GM19397 (cell line): Measurements from ENCODE around the gene CMSS1.

Experiments used
- ATAC-seq: cut with Tn5 transposase; IDR thresholded peaks from one replicate; pipeline ENCODE4 v1.9.1; 2021; ENCODE audit warnings: mild to moderate bottlenecking, moderate library complexity; ENCODE audit not compliant: unreplicated experiment

CMSS1 gene

DNA sequence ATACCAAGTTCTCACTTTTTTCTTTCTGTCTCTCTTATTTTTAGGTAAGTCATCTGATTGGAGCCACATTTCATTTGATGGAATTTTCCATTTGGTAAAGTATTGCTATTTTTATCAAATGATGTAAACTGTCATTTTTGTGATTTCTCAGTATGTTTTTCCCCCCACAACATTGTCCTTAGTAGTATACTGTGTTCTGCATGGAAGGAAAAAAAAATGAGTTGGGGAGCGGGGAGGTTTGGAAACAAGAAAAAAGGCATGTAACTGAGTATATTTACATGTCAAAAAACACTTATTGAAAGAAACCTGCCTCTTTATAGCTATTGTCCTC is 192.4 kb downstream of the CMSS1 start:
- no peak for ATAC-seq

DNA sequence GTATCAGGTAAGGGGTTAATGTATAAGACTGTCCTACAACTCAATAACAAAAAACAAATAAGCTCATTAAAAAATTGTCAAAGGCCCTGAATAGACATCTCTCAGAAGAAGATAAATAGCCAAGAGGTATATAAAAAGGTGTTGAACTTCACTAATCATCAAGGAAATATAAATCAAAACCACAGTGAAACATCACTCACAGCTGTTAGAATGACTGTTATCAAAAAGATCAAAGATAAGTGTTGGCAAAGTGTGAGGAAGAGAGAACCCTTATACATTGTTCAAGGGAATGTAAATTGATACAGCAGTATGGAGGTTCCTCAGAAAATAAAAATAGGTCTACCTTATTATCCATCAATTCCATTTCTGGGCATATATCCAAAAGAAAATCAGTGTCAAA is 201.1 kb downstream of the CMSS1 start:
- ATAC-seq = no peak

DNA sequence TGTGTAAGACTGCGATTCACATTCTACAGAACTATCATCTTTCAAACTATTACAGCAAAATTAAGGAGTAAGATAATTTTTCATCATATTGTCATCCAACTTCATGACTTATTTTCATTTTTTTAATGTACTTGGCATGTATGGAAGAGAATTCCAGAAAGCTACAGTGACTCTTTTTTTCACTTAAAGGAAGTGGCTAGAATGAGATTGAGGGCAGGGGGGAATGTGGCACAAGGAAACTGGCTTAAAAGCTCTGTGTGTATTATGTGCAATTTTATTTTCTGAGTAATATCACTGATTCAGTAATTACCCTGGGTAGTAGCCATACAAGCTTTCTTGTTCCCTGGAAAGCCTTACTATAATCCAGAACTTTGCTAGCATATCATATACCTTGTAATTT is 202.1 kb downstream of the CMSS1 start:
- no peak for ATAC-seq

DNA sequence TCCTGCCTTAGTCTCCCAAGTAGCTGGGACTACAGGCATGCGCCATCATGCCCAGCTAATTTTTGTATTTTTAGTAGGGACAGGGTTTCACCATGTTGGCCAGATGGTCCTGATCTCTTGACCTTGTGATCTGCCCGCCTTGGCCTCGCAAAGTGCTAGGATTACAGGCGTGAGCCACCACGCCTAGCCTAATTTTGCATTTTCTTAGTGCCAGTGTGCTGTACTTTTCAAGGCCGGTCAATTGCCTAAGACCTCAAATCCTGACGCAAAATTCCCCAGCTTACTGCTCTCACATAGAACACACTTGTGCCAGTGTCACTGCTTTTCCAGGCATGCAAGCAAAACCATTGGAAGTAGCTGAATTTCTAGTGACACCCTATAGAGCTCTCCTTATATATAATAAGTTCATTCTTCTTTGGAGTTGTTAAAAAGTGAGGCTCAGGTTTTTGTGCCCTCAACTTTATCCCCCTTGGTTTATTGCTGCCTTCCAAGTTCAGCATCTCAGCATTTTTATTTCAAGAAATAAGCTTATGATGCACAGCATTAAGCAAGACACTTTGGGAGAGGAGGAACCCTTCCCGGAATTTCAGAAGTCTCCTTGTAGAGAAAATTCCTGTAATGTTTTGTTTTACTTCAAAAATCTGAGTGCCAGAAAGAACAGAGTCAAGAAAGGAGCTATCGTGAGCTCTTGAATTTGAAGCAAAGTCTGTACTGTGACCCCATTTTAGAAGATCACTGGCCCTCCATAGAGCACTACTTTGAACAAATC is 203.4 kb downstream of the CMSS1 start:
- no peak for ATAC-seq

DNA sequence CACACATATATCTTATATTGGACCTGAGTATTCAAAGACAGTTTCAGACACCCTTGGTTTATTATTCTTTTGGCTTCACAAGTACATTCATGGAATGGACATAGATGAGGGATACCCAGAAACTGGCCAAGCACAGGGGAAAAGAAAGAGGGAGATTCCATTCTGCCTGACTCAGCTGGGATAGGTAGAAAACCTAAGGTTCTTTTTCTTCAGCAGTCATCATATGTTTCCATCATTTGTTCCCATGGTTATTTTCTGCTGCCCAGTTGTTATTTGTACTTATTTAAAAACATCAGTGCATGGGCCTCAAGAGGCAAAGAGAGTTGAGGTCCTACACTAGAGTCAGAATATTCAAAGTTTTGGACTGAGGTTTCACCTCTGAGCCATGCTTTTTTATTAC is 204.8 kb downstream of the CMSS1 start:
- ATAC-seq = no peak

DNA sequence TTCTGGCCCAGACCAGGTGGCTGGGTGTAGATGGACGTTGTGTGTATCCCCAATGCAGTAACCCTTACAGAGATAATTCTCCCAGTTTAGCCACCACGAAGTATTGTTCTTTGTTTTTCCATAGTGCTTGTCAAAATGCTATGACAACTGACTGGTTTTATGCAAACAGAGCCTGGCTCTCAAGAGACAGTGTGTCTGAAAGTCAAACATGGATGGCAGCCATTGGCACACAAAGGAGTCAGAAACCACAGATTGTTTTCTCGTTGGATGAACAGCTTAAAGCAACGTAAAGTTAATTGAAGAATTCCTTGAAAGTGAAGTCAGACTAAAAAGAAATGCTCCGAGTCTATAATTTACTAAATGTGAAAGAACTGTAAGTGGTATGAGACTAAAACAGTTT is 205.5 kb downstream of the CMSS1 start:
- no peak for ATAC-seq

DNA sequence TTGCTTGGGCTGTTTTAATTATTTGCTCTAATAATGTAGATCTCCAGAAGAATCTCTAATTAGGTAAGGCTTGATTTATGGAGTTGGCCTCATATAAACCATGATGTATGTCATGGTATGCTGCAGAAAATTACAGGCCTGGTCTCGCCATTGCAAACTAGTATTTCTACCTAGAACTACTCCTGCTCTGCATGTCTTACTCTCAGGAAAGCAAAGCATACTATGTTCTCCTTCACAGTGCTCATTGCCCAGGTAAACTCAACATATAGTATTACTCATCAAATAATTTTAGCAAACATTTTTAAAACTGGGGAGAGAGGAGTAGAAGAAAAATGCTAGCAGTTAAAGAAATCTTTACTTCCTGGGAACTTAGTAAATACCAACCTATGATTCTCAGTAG is 205.9 kb downstream of the CMSS1 start:
- no peak for ATAC-seq

DNA sequence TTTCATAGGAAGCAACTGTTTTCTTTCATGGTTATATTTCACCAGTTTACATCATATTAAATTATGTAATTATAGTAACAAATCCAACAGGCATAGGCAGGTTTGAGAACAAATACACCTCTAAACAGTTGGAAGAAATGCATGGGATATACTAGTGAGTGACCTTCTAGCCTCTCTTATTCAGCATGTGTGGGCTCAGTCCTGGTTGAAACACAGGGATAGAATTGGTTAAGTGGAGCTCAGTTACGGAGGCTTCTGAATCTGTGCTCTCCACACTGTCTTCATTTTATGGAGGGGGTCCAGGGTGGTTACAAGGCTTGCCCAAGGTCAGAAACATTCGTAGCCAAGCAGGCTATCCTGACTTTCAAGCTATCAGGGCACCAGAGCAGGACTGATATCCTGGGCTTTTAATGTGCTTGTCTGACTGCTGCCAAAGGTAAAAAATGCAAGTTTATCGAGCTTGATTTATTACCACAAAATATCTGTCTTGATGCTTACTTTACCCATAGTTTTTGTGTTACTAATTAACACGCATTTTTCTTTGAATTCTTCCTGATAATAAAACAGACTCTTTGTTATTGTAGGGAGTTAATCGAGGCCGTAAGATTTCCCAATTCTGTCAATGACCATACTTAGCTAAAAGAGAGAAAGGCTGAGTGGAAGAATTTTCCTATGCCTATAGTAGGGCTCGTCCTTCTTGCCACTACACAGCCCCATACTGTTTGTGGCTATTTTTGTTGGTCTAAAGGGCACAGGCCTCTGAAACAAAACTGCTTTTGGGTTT is 207.1 kb downstream of the CMSS1 start:
- no peak for ATAC-seq

DNA sequence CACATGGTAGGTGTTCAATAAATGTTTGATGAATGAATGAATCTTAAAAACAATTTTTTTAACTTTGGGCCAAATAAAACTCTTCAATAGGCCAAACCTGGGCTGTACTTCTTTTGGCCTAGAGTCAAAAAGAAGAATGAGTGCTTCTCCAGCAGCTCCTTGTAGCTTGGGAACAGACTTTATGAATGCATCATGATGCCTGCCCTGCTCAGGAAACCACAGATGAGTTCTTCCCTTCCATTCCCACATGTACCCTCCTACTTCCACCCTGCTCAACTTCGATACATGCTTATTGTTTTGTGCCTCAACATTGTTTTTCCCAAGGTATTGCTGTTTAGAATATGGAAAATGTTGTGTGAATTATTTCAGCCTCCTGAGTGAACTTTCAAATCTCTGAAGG is 209.7 kb downstream of the CMSS1 start:
- ATAC-seq = no peak

DNA sequence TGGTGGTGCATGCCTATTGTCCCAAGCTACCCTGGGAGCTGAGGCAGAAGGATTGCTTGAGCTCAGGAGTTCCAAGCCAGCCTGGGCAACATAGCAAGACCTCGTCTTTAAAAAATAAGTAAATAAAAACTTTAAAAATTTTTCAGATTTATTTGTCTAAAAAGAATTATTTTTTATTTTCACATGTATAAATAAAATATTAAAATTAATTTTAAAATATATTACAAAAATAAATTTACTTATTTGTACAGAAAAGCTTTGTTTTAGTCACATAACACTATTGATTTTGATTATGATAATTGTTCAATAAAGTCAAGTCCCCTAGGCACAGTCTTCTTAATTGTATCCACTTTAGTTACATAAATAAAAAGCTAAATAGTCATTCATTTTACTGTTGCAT is 211.4 kb downstream of the CMSS1 start:
- no peak for ATAC-seq

DNA sequence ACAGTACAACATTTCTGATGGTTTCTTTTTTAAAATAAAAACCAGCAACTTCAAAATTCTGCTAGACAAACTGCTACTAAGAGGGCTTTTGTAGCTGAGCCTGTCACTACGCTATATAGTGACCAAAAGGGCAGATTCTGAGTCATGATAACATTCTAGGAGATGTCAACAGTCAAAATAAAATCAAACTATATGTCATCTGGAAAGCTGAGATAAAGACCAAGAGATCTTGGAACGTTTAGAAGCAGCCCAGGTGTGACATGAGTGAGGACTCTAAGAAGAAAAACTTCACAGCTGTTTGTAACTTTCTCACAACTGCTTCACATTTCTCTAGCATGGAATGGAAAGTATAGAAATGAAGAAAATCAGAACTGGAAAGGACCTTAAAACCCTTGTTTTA is 212.0 kb downstream of the CMSS1 start:
- no peak for ATAC-seq

DNA sequence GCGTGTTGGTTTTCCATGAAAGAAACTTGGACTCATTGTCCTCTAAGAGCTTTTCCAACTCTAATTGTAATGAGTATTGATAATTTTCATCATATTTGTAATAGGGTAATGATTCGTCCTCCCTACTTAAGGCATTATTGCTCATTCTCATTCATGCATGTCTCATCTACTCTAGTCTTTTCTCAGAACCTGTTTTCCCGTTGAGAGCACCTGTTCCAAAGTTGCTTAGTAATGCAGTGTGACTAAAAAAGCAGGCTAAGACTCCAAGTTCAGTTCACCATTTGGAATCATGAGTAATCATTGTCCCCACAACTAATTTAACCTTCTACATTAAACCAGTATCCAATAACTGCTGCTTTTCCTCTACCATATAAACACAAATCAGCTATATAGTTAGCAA is 212.7 kb downstream of the CMSS1 start:
- no peak for ATAC-seq

DNA sequence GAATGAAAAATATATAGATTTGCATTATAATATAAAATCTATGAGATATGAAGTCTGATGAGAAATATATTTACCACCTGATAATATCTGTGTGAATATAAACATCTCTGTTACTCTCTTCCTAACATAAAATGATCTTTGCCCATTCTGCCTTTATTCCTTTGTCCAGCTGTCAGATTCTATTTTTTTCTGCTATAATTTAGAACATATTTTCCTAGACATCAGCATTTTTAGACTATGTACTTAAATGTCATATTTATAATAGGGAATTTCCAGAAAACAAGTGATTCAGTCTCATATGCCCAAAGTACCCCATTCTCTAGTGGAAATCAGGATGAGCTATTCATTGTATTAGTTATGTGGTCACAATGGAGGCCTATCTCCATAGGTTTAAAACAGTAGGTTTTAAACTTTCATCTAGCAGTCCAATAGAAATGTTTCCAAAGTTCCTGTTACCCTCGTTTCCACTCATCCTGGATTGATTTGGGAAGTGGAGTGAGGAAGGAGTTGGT is 213.3 kb downstream of the CMSS1 start:
- no peak for ATAC-seq

DNA sequence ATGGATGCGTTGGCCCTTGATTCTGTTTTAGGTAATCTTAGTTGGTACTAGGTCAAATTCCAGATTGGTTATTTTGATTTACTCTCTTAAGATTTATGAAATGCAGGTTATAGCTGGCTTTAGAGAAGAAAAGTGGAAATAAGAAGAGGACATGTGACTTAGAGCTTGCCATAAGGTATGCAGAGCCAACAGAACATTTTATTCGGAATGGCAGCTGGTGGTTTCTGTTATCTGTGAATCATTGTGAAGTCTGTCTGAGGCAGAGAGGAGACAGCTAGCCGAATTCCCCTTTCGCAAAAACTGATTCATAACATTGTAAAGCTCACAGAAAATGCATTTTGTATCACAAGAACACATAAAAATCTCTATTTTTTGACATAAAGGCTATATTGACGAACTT is 214.6 kb downstream of the CMSS1 start:
- no peak for ATAC-seq

DNA sequence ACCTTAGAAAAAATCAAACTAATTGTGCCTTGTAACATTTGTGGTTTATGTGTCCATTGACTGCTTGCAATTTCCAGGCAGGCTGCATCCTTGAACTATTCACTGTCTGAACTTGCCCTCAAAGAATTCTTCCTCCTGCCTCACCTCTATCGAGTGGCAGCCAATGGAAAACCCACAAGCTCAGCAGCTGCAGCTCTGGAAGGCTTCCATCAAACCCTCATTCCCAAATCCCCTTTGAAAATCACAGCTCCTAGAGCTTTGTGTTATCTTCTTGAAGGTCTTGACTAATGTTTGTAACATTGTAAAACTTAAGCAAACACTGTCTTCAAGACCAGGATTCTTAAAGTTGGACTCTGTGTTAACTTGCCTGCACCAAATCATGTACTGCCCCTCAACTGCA is 215.5 kb downstream of the CMSS1 start:
- ATAC-seq = no peak

DNA sequence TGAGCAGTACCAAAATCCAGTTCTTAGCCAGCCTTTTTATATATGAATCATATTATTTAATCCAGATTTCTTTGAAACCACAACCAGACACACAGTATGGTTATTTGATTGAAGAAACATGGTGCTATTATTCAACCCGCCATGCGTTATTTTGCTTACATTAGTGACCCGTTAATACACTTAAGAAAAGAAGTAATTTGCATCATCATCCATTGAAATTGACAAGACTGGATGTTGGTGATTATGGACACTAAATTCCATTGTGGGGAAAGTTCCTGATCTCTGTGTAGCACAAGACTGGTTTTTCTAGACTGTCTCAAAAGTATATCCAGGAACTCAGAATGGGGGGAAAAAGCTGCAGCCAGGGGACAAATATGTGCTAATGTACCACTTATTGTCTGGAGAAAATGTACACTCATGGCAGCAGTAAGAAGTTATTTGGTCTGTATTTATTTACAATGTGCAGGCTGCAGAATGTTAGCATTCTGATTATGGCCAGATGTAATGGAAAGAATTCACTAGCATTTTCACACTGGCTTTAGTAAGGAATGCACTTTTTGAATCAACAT is 216.3 kb downstream of the CMSS1 start:
- ATAC-seq = no peak

DNA sequence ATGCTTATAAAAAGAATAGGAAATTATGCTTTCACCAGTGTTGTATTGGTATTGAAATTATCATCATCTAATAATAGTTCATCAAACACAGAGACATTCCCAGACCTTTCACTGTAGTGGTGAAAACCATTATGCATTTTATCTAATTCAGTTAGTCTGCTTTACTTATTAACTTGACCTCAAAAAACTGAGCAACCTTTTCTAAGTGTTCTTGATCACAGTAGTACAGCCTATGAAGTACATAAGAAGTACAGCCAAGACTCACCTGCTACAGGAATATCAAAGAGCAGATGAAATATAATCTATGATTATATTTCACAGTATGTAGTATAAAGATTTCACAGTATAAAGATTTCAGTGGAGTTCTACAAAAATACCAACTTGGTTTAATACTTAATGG is 221.4 kb downstream of the CMSS1 start:
- no peak for ATAC-seq

DNA sequence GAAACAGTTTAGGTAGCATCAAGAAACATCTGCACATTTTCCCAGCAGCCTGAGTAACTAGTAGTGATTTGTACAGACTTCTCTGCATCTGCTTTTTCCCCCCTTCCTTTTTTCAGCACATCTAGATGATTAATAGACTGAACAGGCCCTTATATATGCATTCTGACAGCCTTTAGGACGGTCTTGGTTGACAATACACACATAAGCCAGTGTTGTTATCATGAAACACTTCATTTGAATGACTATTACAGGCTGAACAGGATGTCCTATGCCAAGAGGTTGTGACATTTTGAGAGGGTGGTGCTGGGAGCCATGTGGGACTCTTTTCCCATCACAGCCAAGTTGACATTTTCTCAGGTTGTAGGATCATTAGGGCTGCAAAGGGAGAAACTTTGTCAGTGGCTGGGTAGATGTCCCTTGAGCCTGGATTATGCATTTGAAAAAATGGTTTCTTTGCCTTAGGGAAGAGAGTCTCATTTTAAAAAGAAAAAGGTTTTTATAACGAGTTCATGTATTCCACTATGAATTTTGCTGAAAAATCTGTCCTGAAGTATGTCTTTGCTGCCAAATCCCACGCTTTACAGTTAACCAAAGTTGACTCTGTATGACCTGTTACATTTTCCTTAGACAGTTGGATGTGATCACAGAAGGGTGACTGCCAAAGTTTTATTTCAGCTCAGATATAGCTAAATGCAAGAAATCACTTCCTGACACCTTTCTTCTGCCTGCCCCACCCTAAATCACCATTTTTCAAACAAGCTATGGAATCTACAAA is 223.0 kb downstream of the CMSS1 start:
- no peak for ATAC-seq

DNA sequence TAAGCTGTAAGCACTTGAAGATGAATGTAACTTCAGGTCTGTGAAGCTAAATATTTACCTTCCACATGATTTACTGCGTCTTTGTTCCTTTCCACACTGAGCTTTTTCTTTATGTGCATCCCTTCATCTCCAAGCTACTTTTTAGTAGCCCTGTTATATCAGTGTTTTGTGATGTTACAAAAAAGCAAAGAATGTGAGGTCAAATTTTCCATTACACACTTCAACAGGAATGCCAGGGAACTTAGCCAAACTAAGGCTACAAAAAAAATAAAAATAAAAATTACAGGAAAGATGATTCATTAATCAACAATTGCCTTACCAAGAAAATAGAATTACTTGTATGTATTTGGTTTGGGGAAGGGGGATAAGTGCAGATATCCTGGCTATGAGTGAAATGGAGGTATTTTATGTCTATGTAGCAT is 223.7 kb downstream of the CMSS1 start:
- ATAC-seq = no peak

DNA sequence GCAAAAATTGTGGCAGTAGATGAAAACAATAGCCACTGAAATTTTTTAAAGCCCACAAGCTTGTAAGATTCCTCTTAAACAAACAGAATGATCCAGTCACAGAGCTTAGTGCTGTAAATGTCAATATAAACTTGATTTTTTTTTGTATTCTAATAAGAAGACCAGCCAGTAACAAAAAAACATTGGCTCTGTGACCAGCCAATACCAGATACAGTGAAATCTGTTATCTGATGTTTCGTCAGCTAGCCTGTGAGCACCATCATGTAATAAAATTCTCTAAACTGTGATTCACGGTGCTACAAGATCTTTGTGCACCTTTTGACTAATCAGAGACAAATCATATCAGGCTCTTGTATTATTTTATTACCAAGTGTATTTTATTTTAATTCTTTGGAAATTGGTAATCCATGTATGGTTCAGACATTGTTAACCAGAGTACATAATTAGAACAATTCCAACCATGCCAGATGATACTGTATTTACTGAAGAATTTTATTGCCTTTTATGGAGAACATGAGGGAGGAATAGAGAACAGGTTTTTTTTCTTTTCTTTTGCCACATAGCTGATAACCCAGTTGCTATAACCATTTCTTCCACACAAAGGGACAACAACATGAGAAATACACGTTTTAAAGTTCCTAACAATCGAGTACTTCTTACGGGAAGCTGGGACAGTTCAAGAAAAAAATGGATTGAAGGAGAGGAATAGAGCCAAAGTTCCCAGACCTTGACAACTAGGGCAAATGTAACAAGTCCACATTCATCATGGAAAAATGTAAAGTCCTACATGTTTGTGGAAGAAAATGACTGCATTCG is 224.7 kb downstream of the CMSS1 start:
- no peak for ATAC-seq

DNA sequence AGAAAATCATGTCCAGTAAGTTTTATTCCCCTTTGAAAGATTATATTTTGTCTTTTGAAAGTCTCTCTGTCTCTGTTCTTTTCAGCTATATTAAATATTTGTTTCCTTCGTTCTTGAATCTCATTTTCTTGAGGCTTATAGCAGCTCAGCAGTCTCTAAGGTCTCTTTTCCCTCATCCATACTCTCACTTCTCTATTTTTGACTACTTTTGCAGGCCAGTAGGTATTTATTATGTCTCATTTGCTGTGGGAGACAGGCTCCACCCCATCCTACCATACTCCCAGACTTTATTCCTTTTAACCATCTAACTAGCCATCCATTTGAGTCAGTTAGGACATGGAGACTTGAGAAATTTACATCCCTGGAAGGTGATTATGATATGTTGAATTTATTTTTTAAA is 225.6 kb downstream of the CMSS1 start:
- ATAC-seq = no peak
